CD4-positive, alpha-beta T cell treated with Interferon gamma for 1 hour (primary cell): ENCODE measurements around the gene MCM10.
"Not testable (repeated sequence)": the region's sequence is repeated elsewhere in the genome, so short reads cannot be mapped to it uniquely, and the experiment has no call there.

ENCODE experiments used
- DNase-seq: peaks from one replicate; pipeline ENCODE4 v3.0.0-alpha.2; 2020

The MCM10 gene

DNA sequence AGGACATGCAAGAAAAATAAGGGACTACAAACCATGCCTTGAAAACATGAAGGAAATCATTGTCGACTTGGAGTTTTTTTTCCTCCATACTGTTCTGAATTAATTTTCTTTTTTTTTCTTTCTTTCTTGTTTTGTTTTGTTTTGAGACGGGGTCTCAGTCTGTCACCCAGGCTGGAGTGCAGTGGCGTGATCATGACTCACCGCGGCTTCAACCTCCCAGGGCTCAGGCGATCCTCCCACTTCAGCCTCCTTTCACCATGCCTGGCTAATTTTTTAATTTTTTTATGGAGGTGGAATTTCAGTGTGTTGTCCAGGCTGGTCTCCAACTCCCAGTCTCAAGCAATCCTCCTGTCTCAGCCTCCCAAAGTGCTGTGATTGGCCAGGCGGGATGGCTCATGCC, 61.2 kb downstream of the MCM10 start:
- DNase-seq = no peak

DNA sequence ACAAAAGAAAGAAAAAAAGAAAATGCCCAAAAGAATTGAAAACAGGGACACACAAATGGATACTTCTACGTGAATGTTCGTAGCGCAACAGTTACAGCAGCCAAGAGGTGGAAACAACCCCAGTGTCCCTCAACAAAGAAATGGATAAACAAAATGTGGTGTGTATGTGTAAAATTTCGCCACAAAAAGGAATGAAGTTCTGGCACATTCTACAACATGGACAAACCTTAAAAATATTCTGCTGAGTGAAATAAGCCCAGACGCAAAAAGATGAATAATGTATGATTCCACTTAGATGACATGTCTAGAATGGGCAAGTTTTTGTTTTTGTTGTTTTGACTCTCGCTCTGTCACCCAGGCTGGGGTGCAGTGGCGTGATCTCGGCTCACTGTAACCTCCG, 61.9 kb downstream of the MCM10 start:
- no peak for DNase-seq

- no peak for DNase-seq
Observed at GRCh38 chr10:13224210-13224995, 63.0 kb downstream of the MCM10 start.

- no peak for DNase-seq
Observed at GRCh38 chr10:13225601-13226000, 64.2 kb downstream of the MCM10 start.

DNA sequence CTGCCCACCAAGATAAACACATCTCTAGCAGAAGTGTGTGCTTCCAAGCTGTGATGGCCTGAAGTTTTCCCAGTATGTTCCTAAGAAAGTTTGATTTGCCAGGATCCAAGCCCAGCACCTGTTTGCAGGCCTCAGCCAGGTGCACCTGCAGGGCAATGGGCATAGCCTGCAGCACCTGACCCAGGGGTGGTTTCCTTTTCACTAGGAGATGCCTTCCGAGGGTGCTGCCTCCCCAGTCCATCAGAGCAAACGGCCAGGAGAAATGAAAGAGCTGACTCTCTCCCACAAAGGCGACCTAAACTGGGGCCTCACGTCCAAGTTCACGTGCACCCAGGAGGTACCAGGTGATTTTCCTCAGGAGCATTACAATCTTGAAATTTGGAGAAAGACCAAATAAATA, 65.7 kb downstream of the MCM10 start:
- DNase-seq = no peak

- no peak for DNase-seq
Observed at GRCh38 chr10:13231190-13231589, 69.8 kb downstream of the MCM10 start.

DNA sequence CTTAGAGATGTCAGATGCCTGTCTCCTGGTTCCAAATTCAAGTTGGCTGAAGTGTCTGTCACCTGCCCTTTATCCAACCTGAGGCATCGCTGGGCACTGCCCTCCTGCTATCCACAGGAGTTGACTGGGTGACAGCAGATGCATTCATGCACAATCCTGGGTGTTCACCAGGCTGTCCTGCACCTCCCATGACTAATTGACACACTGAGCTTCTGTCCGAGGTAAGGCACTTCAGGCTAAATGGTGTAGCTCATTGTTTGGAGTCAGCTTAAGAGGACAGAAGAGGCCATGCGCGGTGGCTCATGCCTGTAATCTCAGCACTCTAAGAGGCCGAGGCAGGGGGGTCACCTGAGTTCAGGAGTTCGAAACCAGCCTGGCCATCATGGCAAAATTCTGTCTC, 70.5 kb downstream of the MCM10 start:
- DNase-seq = no peak

GRCh38 chr10:13233358-13233757, 72.0 kb downstream of the MCM10 start:
- no peak for DNase-seq

- no peak for DNase-seq
Observed at GRCh38 chr10:13234172-13234571, 72.8 kb downstream of the MCM10 start, which contains the start of gene UCMA. Gene UCMA (minus strand): TSS chr10:13234374. CDS start chr10:13234258, 116 bp downstream.

GRCh38 chr10:13234736-13235135, 73.4 kb downstream of the MCM10 start:
- not testable (repeated sequence) for DNase-seq

DNA sequence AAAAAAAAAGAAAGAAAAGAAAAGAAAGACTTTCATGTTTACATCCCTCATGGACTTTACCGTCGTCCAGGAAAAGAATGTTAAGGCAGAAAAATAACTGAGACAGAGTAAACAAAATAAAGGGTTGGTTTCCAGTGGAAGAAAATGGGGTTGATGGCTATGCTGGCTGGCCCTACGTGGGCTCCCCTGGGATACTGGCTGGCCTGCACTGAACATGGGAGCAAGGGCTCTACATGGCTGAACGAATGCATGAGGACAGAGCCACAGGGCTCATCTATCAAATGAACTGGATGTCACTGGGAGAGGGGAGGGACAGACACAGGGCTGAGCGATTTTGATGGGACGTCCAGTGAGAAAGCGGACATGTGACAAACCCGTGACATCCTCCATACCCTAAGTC, 75.3 kb downstream of the MCM10 start:
- no peak for DNase-seq

- no peak for DNase-seq
Observed at GRCh38 chr10:13238271-13239077, 77.1 kb downstream of the MCM10 start.

DNA sequence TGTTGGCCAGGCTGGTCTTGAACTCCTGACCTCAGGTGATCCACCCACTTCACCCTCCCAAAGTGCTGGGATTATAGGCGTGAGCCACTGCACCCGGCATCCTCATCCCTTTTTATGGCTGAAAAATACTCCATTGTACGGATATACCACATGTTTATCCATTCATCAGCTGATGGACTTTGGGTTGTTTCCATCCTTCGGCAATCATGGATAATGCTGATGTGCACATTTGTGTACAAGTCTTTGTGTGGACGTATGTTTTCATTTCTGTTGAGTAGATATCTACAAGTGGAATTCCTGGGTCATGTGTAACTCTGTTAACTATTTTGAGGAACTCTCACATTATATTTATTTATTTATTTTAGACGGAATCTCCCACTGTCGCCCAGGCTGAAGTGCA, 78.6 kb downstream of the MCM10 start:
- no peak for DNase-seq

DNA sequence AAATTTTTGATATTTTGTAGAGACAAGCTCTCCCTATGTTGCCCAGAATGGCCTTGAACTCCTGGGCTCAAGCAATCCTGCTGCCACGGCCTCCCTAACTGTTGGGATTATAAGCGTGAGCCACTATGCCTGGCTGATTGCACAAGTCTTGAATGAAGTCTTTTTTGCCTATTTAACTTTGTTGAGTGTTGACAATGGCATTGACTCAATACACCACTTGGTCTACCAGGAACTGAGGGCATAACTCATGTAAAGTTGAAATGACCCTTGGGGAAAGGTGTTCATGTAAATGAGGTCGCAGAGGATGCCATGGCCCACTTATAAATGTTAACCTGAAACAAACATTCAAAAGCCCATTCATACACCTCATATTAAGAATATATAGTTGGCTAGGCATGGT, 80.3 kb downstream of the MCM10 start:
- DNase-seq = no peak

DNA sequence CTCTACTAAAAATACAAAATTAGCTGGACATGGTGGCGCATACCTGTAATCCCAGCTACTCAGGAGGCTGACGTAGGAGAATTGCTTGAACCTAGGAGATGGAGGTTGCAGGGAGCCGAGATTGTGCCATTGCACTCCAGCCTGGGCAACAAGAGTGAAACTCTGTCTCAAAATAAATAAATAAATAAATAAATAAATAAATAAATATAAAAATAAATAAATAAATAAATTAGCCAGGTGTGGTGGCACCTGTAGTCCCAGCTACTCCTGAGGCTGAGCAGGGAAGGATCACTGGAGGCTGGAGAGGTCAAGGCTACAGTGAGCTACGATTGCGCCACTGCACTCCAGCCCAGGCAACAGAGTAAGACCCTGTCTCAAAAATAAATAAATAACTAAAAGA, 80.9 kb downstream of the MCM10 start:
- DNase-seq = not testable (repeated sequence)

DNA sequence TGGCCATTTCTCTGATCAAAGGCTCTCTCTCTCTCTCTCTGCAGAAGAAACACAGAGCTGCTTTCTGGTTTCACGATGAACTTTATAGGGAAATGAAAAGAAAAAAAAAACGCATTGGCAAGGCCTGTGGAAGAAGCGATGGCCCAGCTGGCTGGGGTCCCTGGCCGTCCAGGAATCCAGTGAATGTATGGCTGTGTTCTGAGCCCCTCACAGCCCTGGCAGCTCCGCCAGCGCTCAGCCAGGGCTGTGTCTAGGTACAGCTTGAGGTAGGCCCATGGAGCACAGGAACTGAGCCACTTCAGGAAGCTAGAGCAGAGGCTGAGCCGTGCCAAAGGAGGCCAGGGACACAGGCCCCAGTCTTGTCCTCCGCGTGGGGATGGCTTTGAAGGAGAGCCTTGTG, 85.9 kb downstream of the MCM10 start:
- DNase-seq = no peak

DNA sequence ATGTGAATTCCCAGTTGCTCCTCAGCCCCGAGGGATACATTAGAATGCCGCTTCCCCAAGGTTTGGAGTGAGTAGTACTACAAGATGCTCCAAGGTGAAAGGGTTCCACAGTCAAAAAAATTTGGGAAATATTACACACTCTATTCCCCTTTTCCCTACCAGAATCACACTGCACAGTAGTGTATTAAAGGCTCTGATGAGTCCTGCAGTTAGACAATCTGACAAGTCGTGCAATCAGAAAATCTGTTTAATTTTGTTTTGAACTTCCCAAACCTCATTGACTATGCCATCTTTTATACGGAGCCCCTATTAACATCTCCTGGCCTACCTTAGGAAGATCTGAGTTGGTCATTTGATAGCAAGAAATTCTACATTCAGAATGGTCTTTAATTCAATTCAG, 86.4 kb downstream of the MCM10 start:
- DNase-seq = no peak

DNA sequence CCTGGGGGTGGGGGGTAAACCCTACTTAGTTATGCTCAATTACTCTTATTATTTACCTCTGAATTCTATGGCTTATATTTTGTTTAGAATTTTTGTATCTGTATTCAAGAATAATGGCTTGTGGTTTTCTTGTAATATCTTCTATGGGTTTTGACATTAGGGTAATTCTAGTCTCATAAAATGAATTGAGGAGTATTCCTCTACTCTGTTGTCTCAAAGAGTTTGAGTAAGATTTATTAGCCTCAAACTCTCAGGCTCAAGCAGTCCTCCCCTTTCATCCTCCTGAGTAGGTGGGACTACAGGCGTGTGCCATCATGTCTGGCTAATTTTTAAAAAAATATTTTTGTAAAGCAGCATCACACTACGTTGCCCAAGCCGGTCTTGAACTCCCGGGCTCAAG, 92.4 kb downstream of the MCM10 start:
- DNase-seq = no peak

- DNase-seq = no peak
Observed at GRCh38 chr10:13256627-13257026, 95.3 kb downstream of the MCM10 start.

GRCh38 chr10:13257621-13258140, 96.3 kb downstream of the MCM10 start:
- DNase-seq = no peak
